ENCODE measurements around the gene ENOX1. TPM values are rescaled to one million over a fixed set of nuclear protein-coding genes. Genes with fewer than 3 reads are reported as not detected.

ENOX1 gene
- polyA plus RNA-seq, 1 donor, result 8.2 TPM

DNA sequence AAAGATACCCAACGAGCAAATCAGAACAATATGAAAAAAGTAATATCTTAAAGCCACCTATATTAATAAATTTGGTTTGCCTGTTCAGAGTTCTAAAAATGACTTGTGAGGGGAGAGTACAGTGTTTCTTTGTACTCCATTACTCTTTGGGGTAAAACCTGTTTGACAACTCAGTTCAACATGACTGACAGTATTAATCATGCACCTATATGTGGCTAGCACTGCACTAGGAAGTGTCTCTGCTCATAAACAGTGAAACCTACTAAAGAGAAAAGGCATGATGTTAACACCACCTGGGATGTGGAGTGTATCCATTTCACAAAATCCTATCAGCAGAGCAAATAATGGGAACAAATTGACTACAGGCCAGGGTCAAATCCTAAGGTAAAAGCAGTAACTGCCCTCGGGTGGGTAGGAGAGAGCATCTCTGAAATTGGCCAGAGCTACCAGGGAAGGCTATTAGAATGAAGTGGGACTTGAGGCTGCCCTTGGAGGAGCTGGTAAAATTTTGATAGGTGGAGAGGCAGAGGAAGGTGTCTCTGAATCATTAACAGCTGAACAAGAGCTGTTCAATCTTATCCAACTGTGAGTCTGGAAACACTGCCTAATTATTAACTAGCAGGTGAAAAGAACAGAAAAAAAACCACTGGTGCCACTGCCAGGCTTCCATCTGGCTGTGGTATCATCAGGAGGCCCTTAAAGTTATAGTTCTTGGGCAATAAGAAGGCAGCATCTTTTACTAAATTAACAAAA, 398.3 kb downstream of the ENOX1 start:
- DNase-seq (ENCODE audit: low read depth), result no peak

- DNase-seq (ENCODE audit: low read depth), result no peak
Measured at GRCh38 chr13:43387880-43388279, 398.9 kb downstream of the ENOX1 start.

DNA sequence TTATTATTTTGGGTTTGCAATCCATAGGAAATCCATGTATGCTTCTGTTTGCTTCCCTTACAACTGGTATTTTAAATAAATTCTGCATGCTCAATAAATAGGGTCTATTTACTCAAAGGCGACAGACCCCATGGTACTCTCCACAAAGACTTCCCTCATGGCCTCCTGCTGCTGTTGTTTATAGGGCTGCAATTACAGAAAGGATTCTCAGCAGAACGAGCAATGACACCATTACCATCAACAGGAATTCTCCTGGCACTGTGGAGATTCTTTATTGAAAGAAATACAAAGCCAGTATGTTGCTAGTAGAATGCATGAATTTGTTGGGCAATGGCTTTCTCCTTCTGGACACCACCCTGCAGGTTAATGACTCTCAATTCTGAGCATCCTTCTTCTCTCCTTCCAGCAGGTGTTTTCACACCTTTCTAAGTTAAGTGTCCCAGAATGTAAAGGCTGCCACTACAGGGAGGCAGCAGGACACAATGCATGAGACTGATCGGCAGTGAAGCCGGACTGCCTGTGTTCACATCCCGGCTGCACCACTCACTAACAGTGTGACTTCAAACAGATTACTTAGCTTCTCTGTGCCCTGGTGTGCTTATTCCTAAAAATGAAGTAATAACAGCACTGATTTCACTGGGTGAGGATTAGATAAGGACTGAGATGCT, 403.1 kb downstream of the ENOX1 start:
- DNase-seq (ENCODE audit: low read depth), result no peak

DNA sequence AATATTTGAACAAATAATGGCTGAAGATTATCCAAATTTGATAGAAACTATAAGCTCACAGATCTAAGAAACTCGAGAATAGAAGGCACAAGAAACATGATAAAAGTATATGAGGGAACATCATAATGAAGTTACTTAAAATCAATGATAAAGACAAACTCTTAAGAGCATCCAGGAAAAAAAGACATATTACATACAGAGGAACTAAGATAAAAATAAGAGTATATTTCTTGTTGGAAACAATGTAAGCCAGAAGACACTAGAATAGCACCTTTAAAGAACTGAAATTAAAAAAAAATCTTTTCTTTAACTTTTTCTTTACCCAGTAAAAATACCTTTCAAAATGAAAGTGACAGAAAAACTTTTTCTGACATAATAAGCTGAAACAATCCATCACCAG, 407.0 kb downstream of the ENOX1 start:
- no peak for DNase-seq (ENCODE audit: low read depth)

DNA sequence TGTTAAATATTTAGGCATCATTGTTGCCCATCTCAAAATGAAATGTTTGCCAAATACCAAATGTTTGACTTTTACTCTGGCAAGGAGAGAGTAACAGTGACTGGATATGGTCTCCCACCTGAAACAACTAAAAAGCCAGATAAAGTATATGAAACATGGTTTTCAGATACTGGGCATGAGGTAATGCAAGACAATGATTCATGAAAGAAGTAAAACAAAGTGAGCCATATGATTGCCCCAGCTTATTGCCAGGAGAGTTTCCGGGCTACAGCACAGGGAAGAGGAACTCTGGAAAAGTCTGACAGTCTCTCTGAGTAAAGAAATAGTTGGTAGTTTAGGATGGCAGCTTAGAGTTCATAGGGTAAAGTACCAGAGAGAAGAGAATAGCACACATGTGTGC, 408.8 kb downstream of the ENOX1 start:
- no peak for DNase-seq (ENCODE audit: low read depth)

DNA sequence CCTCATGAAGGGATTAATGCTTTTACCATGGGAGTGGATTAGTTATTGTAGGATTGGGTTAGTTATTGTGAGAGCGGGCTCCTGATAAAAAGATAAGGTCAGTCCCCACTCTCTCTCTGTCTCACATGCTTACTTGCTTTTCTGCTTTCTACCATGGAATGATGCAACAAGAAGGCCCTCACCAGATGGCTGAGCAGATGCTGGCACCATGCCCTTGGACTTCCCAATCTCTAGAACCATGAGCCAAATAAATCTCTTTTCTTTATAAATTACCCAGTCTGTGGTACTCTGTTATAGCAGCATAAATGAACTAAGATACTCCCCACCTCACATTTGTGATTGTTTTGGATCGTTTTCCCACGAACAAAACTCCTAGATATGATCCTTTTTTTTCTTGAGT, 409.6 kb downstream of the ENOX1 start:
- no peak for DNase-seq (ENCODE audit: low read depth)

DNA sequence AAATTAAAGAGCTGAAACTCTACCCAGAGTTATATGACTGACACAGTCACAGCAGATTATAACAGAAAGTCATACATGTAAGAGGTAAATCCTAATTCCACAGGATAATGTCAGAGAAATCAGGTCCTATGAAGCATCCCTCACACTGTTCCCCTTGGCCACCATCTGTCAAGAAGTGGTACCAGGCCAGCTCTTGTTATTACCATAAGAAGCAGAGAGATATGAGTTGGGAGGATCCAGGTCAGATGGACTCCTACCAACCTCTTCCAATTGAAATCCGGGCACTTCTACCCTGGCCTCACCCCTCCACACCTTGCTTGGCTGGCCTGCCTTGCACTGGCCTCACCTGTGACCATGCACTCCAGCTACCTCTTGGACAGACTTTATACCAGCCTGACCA, 410.2 kb downstream of the ENOX1 start:
- no peak for DNase-seq (ENCODE audit: low read depth)

GRCh38 chr13:43375797-43376465, 410.8 kb downstream of the ENOX1 start:
- no peak for DNase-seq (ENCODE audit: low read depth)

GRCh38 chr13:43374621-43375020, 412.2 kb downstream of the ENOX1 start:
- no peak for DNase-seq (ENCODE audit: low read depth)

GRCh38 chr13:43373400-43373799, 413.4 kb downstream of the ENOX1 start:
- DNase-seq (ENCODE audit: low read depth), result no peak

- DNase-seq (ENCODE audit: low read depth), result no peak
Measured at GRCh38 chr13:43370842-43371241, 415.9 kb downstream of the ENOX1 start.

DNA sequence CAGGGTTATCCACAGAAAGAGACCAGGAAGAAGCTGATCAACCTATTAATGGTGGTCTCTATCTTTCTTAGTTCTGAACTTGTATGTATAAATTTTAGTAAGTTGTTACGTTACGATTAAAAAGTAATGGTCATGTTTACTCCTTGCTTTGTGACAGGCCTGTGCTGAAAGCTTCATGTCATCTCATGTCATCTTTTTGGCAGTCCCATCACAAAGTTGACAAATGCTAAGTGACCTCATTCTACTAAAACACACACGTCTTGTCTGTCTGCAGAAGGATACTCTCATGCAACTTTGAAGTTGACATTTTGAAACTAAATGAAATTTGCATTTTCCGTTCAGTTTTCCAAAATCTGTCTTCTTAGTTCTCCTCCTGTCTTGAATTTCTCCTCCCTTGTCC, 417.5 kb downstream of the ENOX1 start:
- no peak for DNase-seq (ENCODE audit: low read depth)

GRCh38 chr13:43368003-43368402, 418.8 kb downstream of the ENOX1 start:
- no peak for DNase-seq (ENCODE audit: low read depth)

DNA sequence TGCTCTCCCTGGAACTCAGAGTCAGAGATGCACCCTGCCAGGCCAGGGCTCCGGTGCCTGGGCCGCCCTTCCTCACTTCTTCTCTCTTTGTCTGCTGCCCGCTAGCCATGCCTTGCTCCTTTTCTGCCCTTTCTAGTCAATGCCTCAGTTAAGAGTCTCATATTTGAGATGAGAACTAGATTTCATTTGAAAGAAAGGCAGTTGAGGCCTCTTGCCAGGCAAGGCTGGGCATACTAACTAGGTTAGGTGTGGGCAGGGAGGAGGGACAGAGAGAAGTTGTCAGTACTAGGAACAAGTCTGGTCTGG, 421.8 kb downstream of the ENOX1 start:
- DNase-seq (ENCODE audit: low read depth), result no peak

- DNase-seq (ENCODE audit: low read depth), result no peak
Measured at GRCh38 chr13:43364210-43365038, 422.3 kb downstream of the ENOX1 start.

GRCh38 chr13:43363156-43363953, 423.4 kb downstream of the ENOX1 start:
- peak; percentile 69 for DNase-seq (ENCODE audit: low read depth)

DNA sequence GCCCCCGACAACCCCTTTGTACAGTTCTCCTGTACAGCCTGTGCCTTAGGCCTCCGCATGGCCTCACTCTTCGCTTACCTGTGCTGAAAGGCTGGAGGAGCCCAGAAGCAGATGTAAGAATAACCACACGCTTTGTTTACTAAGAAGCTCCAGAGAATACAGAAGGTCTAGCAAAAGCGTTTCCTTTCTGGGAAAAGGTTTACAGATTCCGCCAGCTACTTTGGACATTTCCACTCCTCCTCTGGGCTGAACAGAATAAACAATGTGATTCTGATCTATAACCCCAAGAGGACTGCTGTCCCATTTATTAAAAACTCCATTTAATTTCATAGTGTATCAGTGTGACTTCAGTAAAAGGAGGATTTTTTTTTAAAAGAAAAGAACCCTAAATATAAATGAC, 424.2 kb downstream of the ENOX1 start:
- DNase-seq (ENCODE audit: low read depth), result no peak

- DNase-seq (ENCODE audit: low read depth), result no peak
Measured at GRCh38 chr13:43360892-43361610, 425.7 kb downstream of the ENOX1 start.

DNA sequence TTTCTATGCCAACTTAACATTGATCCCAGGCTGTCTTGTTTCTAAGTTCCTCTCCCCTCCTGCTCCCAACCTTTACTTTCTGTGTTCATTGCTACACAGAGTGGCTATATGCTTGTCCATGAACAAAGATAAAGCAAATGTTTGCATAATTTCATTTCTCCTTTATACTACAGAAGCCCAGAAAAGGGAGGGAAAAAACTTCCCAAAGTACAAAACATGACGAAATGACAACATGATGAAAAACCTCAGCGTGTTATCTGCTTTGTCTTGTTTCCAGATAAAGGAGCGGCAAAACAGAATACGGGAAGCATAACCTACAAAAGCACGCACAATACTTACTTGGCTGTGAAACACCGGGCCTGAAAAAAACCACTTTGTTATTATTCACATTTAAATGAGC, 426.6 kb downstream of the ENOX1 start:
- no peak for DNase-seq (ENCODE audit: low read depth)

- DNase-seq (ENCODE audit: low read depth), result no peak
Measured at GRCh38 chr13:43359536-43359935, 427.2 kb downstream of the ENOX1 start.

DNA sequence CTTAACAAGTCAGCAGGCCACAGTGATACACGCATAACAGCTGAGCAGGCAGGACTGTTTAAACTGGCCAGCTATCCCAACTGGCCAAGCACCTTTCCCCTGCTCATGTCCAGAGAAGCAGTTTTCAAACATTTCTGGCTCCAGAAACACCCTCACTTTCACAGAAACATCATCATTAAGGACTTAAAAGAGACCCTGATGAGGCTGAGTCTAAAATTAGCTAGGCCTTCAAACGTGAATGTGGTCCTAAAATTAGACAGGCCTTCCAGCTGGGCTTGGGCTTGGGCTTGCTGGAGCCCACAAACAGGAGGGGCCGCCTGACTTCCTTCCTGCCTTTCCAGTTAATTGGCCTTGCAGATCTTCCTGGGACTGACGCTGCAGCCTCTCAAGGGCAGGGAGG, 429.2 kb downstream of the ENOX1 start:
- DNase-seq (ENCODE audit: low read depth), result no peak

Measured in forelimb muscle (tissue), 1 donor.